GM21717 (cell line): ENCODE measurements around the gene C6orf163.

Experiments
- ATAC-seq: cut with Tn5 transposase; IDR thresholded peaks from one replicate; pipeline ENCODE4 v1.9.1; 2021; ENCODE audit warnings: mild to moderate bottlenecking, moderate library complexity; ENCODE audit not compliant: unreplicated experiment

The C6orf163 gene

GRCh38 chr6:87351583-87351982 lies 7.0 kb downstream of the C6orf163 start:
- ATAC-seq: no peak

- no peak for ATAC-seq
These were observed 11.6 kb downstream of the C6orf163 start for GRCh38 chr6:87356181-87356580.

- no peak for ATAC-seq
These were observed 13.0 kb downstream of the C6orf163 start for GRCh38 chr6:87357479-87358196.

GRCh38 chr6:87364602-87365252 lies 20.1 kb downstream of the C6orf163 start:
- no peak for ATAC-seq

- ATAC-seq: no peak
These were observed 21.6 kb downstream of the C6orf163 start for GRCh38 chr6:87366072-87366827.

- ATAC-seq: no peak
These were observed 22.3 kb downstream of the C6orf163 start for GRCh38 chr6:87366899-87367298.

GRCh38 chr6:87373377-87373776 lies 28.8 kb downstream of the C6orf163 start:
- ATAC-seq: no peak

- ATAC-seq: no peak
These were observed 30.7 kb downstream of the C6orf163 start for GRCh38 chr6:87375315-87375714.

- ATAC-seq: no peak
These were observed 32.0 kb downstream of the C6orf163 start for GRCh38 chr6:87376643-87377042.

- ATAC-seq: peak; percentile 60
These were observed 34.3 kb downstream of the C6orf163 start for GRCh38 chr6:87378947-87379346.

GRCh38 chr6:87382861-87383260 lies 38.2 kb downstream of the C6orf163 start:
- ATAC-seq: no peak

GRCh38 chr6:87384038-87384437 lies 39.4 kb downstream of the C6orf163 start:
- ATAC-seq: no peak

- no peak for ATAC-seq
These were observed 39.8 kb downstream of the C6orf163 start for GRCh38 chr6:87384449-87384848.

- no peak for ATAC-seq
These were observed 46.7 kb downstream of the C6orf163 start for GRCh38 chr6:87391334-87391733.

- peak; percentile 65 for ATAC-seq
These were observed 48.5 kb downstream of the C6orf163 start for GRCh38 chr6:87393026-87393622.

GRCh38 chr6:87395431-87395830 lies 50.8 kb downstream of the C6orf163 start:
- ATAC-seq: no peak

- no peak for ATAC-seq
These were observed 52.2 kb downstream of the C6orf163 start for GRCh38 chr6:87396595-87397392.

GRCh38 chr6:87397656-87398055 lies 53.0 kb downstream of the C6orf163 start:
- no peak for ATAC-seq

GRCh38 chr6:87401832-87402231 lies 57.2 kb downstream of the C6orf163 start:
- ATAC-seq: no peak

GRCh38 chr6:87407561-87407900 lies 62.9 kb downstream of the C6orf163 start:
- ATAC-seq: peak; percentile 32
